Central memory CD8-positive, alpha-beta T cell (primary cell): Measurements from ENCODE around the gene TMEM30A.

Source experiments
- ATAC-seq: fragments of 150-1000 bp; cut with Tn5 transposase; replicated peaks from 2 replicates; pipeline ENCODE4 v1.10.0; 2022; ENCODE audit warnings: mild to moderate bottlenecking, moderate FRiP score, moderate number of reproducible peaks; ENCODE audit not compliant: poor library complexity, severe bottlenecking; ENCODE audit errors: extremely low read depth
- DNase-seq, 2 donors: peaks; one replicate each; pipeline ENCODE4 v3.0.0; 2021; ENCODE audit warnings: low spot score in 2 of 2
- H3K27ac Mint-ChIP-seq: one replicate; pipeline ENCODE4 v1.8.0; 2022; ENCODE audit warnings: low read depth, mild to moderate bottlenecking, moderate library complexity, mixed read lengths
- H3K27me3 Mint-ChIP-seq: one replicate; pipeline ENCODE4 v1.8.0; 2022; ENCODE audit warnings: mixed read lengths
- H3K36me3 Mint-ChIP-seq: one replicate; pipeline ENCODE4 v1.8.0; 2022; ENCODE audit warnings: mild to moderate bottlenecking, moderate library complexity, mixed read lengths; ENCODE audit not compliant: insufficient read depth
- H3K4me1 Mint-ChIP-seq: one replicate; pipeline ENCODE4 v1.8.0; 2022; ENCODE audit warnings: mixed read lengths
- H3K4me3 Mint-ChIP-seq: one replicate; pipeline ENCODE4 v1.8.0; 2022; ENCODE audit warnings: mild to moderate bottlenecking, moderate library complexity, mixed read lengths
- H3K9me3 Mint-ChIP-seq: one replicate; pipeline ENCODE4 v1.8.0; 2022; ENCODE audit warnings: mixed read lengths

The TMEM30A gene

DNA sequence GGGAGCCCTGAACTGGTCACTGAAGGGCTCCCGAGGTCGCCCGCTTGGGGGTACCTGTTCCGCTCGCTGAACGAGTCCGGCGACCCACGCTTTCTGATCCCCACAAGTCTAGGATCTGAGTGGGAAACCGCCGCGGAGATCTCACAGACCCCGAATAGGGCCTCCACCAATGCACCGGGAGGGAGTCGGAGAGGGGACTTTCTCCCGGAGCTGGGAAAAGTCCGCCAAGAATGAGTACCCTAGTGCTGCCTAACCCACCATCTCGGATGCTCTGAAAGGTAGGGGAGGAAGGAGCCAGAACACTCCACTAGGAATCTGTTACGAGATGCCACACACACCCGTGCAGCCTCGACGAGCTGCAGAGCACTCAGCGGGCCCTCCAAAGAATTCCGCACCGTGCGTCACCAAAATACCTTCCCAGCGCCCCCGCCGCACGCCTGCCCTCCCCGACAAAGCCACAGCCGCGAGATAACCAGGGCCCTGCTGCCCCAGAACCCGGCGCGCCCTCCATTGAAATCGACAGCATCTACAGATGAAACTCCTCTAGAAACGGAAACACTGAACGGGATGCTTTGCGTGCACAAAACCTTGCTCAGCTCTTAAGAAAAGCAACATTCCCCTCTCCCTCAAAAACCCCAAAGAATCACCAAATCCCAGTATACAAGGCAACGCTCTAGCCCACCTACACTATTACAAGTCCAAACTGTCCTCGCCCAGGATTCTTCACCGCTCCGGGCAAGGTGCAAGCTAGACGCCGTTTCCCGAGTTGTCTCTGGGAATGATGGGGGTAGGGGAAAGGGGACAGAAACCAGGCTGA lies 79.4 kb downstream of the TMEM30A start:
- no peak overlapping the region for H3K27ac Mint-ChIP-seq
- DNase-seq (no peak), ATAC-seq (no peak)
- H3K4me3 Mint-ChIP-seq = peak overlapping the region; percentile 72
- H3K4me1 Mint-ChIP-seq = peaks cover 58% of the 10 kb centered on the region
- peaks cover 22% of the 10 kb centered on the region for H3K36me3 Mint-ChIP-seq
- no peaks in the 10 kb centered on the region for H3K9me3 Mint-ChIP-seq
- peaks cover 93% of the 10 kb centered on the region for H3K27me3 Mint-ChIP-seq

DNA sequence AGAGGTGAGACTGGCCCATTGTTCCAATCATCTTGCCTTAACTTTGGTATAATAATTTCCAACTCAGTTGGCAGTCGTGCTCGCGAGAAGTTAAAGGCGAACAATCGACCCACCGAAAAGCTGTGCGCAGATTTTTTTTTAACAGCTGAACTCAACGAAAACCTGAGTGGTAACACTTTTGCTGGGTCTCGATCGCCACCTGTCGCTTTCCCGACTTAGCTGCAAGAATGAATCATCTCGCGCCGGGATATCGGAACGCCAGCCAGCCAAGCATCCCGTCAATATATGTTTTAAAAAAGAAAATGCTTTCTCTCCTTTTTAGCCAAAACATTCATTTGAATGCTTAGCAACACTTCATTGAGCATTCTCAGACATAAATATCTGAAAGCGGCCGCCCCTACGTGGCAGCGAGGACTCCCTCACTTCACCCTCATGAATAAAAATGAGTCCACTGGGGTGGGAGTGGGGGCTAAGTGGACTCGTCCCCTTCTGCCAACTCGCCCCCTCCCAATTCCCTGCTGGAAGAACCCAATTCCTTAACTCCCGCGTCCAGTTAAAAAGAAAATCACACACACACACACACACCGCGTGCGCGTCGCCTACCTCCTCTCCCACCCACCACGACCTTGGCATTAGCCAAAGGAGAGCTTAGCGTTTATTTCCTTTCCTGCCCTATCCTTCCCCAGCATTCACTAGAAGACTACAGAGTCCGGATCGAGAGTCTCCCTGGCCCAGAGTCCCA lies 80.2 kb downstream of the TMEM30A start:
- Mint-ChIP-seq H3K4me3 (peak overlapping the region; percentile 72), H3K36me3 (peaks cover 22% of the 10 kb centered on the region), H3K9me3 (no peaks in the 10 kb centered on the region), H3K4me1 (peaks cover 58% of the 10 kb centered on the region), H3K27ac (no peak overlapping the region), H3K27me3 (peaks cover 85% of the 10 kb centered on the region)
- DNase-seq = no peak
- no peak for ATAC-seq

DNA sequence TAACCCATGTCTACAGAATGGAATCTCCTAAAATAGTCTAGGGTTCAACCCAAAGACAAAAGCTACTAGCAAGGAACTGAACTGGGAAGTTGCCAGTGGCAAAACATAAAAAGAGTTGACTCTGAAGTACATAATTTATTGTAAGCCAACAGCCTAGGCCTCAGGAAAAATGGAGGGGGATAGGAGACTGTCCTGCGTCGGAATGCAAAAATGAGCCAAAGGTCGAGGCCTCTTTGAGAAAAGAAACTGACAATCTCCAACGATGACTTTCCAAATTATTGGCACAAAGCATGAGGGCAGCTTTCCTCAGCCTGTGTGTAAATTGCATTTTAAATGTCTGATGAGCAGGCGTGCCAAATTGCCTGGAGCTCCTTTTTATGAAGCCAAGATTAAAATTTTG lies 80.9 kb downstream of the TMEM30A start:
- Mint-ChIP-seq H3K27me3 (peaks cover 79% of the 10 kb centered on the region), H3K27ac (no peak overlapping the region), H3K4me1 (peaks cover 52% of the 10 kb centered on the region), H3K36me3 (peaks cover 21% of the 10 kb centered on the region), H3K9me3 (no peaks in the 10 kb centered on the region), H3K4me3 (peak overlapping the region; percentile 72)
- DNase-seq = no peak
- ATAC-seq = no peak
